Endothelial cell of umbilical vein (primary cell): Measurements from ENCODE around the gene VTA1. TPM values are rescaled to one million over a fixed set of nuclear protein-coding genes. Genes with fewer than 3 reads are reported as not detected.

ENCODE experiments used
- BruUV-seq: library from RNA; stranded (reverse); fragments of 400-500 nt; replicated peaks from 2 replicates; lab custom pipeline; 2021; lab: Mats Ljungman, UMichigan
- CTCF ChIA-PET: fragments of 300-600, 350-600 bp; sonication (Branson Sonifier 250); formaldehyde crosslinking; loops from one replicate; lab custom pipeline; 2021; ENCODE audit warnings: antibody characterized with exemption, inconsistent platforms; lab: Charles Lee
- POLR2A ChIA-PET: fragments of 300-600, 350-600 bp; sonication (Branson Sonifier 250); formaldehyde crosslinking; loops from one replicate; lab custom pipeline; 2021; ENCODE audit warnings: antibody characterized with exemption, inconsistent platforms; lab: Charles Lee
- DNase-seq: peaks from one replicate; pipeline ENCODE4 v3.0.0-alpha.2; 2011; ENCODE audit warnings: low read depth, low spot score
- FAIRE-seq: peaks from 2 replicates; lab custom pipeline; 2011; peaks lifted over from hg19 to GRCh38; lab: Jason Lieb, UNC
- H2AFZ ChIP-seq: 2 replicates; pipeline ENCODE4 v1.6.0; 2012; ENCODE audit warnings: low read depth, low read length, control low read depth, inconsistent platforms
- H3K27ac ChIP-seq: 2 replicates; pipeline ENCODE4 v1.5.1; 2011; ENCODE audit warnings: low read depth, mild to moderate bottlenecking, control low read depth, low read length, moderate library complexity; ENCODE audit not compliant: insufficient read depth
- H3K27me3 ChIP-seq, 2 experiments: 2 replicates each; pipeline versions ENCODE4 v1.6.0 to v1.6.1; 2011; ENCODE audit warnings: low read length in 2 of 2, mixed read lengths in 1 of 2; ENCODE audit not compliant: control insufficient read depth in 2 of 2, insufficient read depth in 2 of 2
- H3K36me3 ChIP-seq, 2 experiments: 2 replicates in 1 of 2; 3 replicates in 1 of 2; pipeline ENCODE4 v1.5.1; 2011; ENCODE audit warnings: low read length in 2 of 2, mild to moderate bottlenecking in 1 of 2, moderate library complexity in 1 of 2; ENCODE audit not compliant: control insufficient read depth in 2 of 2, insufficient read depth in 2 of 2; ENCODE audit errors: extremely low read depth in 1 of 2
- H3K4me1 ChIP-seq: 3 replicates; pipeline ENCODE4 v1.5.1; 2011; ENCODE audit warnings: mild to moderate bottlenecking, low read length; ENCODE audit not compliant: control insufficient read depth, insufficient read depth; ENCODE audit errors: extremely low read depth
- H3K4me2 ChIP-seq: 2 replicates; pipeline ENCODE4 v1.6.1; 2011; ENCODE audit warnings: low read length, control low read depth, mixed read lengths; ENCODE audit not compliant: insufficient read depth
- H3K4me3 ChIP-seq, 3 experiments: fragments of 200-600 bp in 1 of 3; sonication (generic), shearing (Covaris generic) in 1 of 3; replicated peaks in 1 of 3; 2 replicates each; pipeline ENCODE4 v1.5.1; 2011 to 2016; ENCODE audit warnings: control low read depth in 3 of 3, low read length in 3 of 3, mild to moderate bottlenecking in 2 of 3, inconsistent platforms in 1 of 3, low read depth in 1 of 3, moderate library complexity in 1 of 3; ENCODE audit not compliant: insufficient read depth in 1 of 3
- H3K79me2 ChIP-seq: 2 replicates; pipeline ENCODE4 v1.6.0; 2012; ENCODE audit warnings: low read length, inconsistent platforms; ENCODE audit not compliant: control insufficient read depth, insufficient read depth
- H3K9ac ChIP-seq: replicated peaks from 2 replicates; pipeline ENCODE3; 2011; ENCODE audit warnings: low read length, control low read depth; ENCODE audit not compliant: insufficient read depth; ENCODE audit errors: extremely low read depth
- H3K9me1 ChIP-seq: replicated peaks from 3 replicates; pipeline ENCODE4 v1.6.0; 2011; ENCODE audit warnings: mild to moderate bottlenecking, low read length; ENCODE audit not compliant: control insufficient read depth, insufficient read depth; ENCODE audit errors: extremely low read depth
- H3K9me3 ChIP-seq: replicated peaks from 2 replicates; pipeline ENCODE4 v1.5.1; 2012; ENCODE audit warnings: low read length, inconsistent platforms; ENCODE audit not compliant: control insufficient read depth, insufficient read depth
- H4K20me1 ChIP-seq: replicated peaks from 2 replicates; pipeline ENCODE3; 2011; ENCODE audit warnings: mild to moderate bottlenecking, low read length; ENCODE audit not compliant: control insufficient read depth, insufficient read depth; ENCODE audit errors: extremely low read depth
- EZH2 ChIP-seq: IDR thresholded peaks from 2 replicates; pipeline ENCODE4 v1.6.1; 2012; ENCODE audit warnings: borderline replicate concordance, low read depth, mild to moderate bottlenecking, moderate library complexity, low read length, inconsistent platforms; ENCODE audit not compliant: severe bottlenecking
- FOS ChIP-seq: IDR thresholded peaks from 2 replicates; pipeline ENCODE4 v1.6.1; 2011; ENCODE audit warnings: mild to moderate bottlenecking, low read length, moderate library complexity, borderline replicate concordance; ENCODE audit not compliant: insufficient read depth
- GATA2 ChIP-seq: IDR thresholded peaks from 2 replicates; pipeline ENCODE4 v1.7.0; 2011; ENCODE audit warnings: low read depth, mild to moderate bottlenecking, moderate library complexity, mixed read lengths, low read length; ENCODE audit not compliant: insufficient read length, insufficient read depth
- JUN ChIP-seq: IDR thresholded peaks from 2 replicates; pipeline ENCODE4 v1.6.1; 2011; ENCODE audit warnings: borderline replicate concordance, low read depth; ENCODE audit not compliant: insufficient read length, insufficient read depth
- MAX ChIP-seq: IDR thresholded peaks from 2 replicates; pipeline ENCODE4 v1.6.1; 2011; ENCODE audit not compliant: insufficient read depth, insufficient read length
- MYC ChIP-seq: IDR thresholded peaks from one replicate; pipeline ENCODE4 v1.6.1; 2011; ENCODE audit warnings: mild to moderate bottlenecking, low read depth, low read length
- POLR2A ChIP-seq: IDR thresholded peaks from 2 replicates; pipeline ENCODE4 v1.6.1; 2012; ENCODE audit warnings: low read depth, mild to moderate bottlenecking, control low read depth, low read length
- POLR2AphosphoS5 ChIP-seq: IDR thresholded peaks from 2 replicates; pipeline ENCODE4 v1.6.1; 2012; ENCODE audit warnings: low read depth, mild to moderate bottlenecking, control low read depth, low read length, moderate library complexity; ENCODE audit not compliant: insufficient read depth
- dilution Hi-C: fragments of 300-500 bp; cut with MboI; formaldehyde crosslinking; loops from one replicate; pipeline ENCODE4 v1.15.0; 2019; ENCODE audit warnings: low sequenced_read_pairs; ENCODE audit not compliant: extremely low pct_ligation_motif_present
- intact Hi-C: fragments of 100-400 bp; cut with micrococcal nuclease; formaldehyde crosslinking; loops from one replicate; pipeline ENCODE4 v1.10.0; 2022
- polyA plus RNA-seq, 4 experiments: library from polyadenylated mRNA; depleted of rRNA in 3 of 4; stranded (reverse) in 3 of 4; unstranded in 1 of 4; fragments of >200 nt; gene quantifications; 2 replicates each; pipeline versions ENCODE4 v1.2.1 to v1.2.3, GENCODE V29; 2011 to 2012; ENCODE audit warnings: missing spikeins in 1 of 4
- total RNA-seq: library from RNA; stranded (reverse); gene quantifications from 2 replicates; pipeline ENCODE4 v1.2.3, GENCODE V29; 2021
- TF ChIP-seq, protein P1 (sequence below), 2 donors: IDR thresholded peaks; 1 replicate in 1 of 2; 2 replicates in 1 of 2; pipeline ENCODE4 v1.5.1; 2011; ENCODE audit warnings: low read length in 2 of 2, mild to moderate bottlenecking in 2 of 2, moderate library complexity in 2 of 2, control low read depth in 1 of 2, inconsistent platforms in 1 of 2, low read depth in 1 of 2; ENCODE audit not compliant: insufficient read depth in 1 of 2; ENCODE audit errors: extremely low read depth in 1 of 2

The VTA1 gene
- total and polyA plus RNA-seq, 2 donors (not counting 3 experiments of a cell fraction or from before 2014, with no cell fraction given) = 39.0 to 40.9 TPM

GRCh38 chr6:142165227-142165626 lies 18.2 kb downstream of the VTA1 start:
- H3K36me3 ChIP-seq = peaks cover 0 to 3% of the 10 kb centered on the region in 2 experiments
- dilution Hi-C loops (no loop called here), intact Hi-C loops (no loop called here)
- no peak for FAIRE-seq
- no peak overlapping the region for H3K4me3 ChIP-seq
- H3K27ac ChIP-seq = no peak overlapping the region
- H3K79me2 ChIP-seq = peaks cover 55% of the 10 kb centered on the region
- H3K9ac ChIP-seq = no peak overlapping the region
- TF ChIP-seq FOS = no peak
- TF ChIP-seq, protein P1, sequence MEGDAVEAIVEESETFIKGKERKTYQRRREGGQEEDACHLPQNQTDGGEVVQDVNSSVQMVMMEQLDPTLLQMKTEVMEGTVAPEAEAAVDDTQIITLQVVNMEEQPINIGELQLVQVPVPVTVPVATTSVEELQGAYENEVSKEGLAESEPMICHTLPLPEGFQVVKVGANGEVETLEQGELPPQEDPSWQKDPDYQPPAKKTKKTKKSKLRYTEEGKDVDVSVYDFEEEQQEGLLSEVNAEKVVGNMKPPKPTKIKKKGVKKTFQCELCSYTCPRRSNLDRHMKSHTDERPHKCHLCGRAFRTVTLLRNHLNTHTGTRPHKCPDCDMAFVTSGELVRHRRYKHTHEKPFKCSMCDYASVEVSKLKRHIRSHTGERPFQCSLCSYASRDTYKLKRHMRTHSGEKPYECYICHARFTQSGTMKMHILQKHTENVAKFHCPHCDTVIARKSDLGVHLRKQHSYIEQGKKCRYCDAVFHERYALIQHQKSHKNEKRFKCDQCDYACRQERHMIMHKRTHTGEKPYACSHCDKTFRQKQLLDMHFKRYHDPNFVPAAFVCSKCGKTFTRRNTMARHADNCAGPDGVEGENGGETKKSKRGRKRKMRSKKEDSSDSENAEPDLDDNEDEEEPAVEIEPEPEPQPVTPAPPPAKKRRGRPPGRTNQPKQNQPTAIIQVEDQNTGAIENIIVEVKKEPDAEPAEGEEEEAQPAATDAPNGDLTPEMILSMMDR (IDR thresholded peaks at IDR 0.05; ENCODE audit: extremely low read depth in 1 of 2, insufficient read depth in 1 of 2, low read depth in 1 of 2, low read length in 2 of 2) = no peak
- no peak for TF ChIP-seq EZH2
- TF ChIP-seq MYC = no peak
- TF ChIP-seq JUN = no peak
- TF ChIP-seq POLR2AphosphoS5 = no peak
- TF ChIP-seq GATA2 = no peak
- TF ChIP-seq POLR2A = no peak
- TF ChIP-seq MAX = no peak
- no peak overlapping the region for H3K4me2 ChIP-seq
- H4K20me1 ChIP-seq = peaks cover 2% of the 10 kb centered on the region
- H3K9me3 ChIP-seq = no peaks in the 10 kb centered on the region
- no TSS peak for BruUV-seq
- peaks cover 21% of the 10 kb centered on the region for H3K4me1 ChIP-seq
- H3K27me3 ChIP-seq = no peaks in the 10 kb centered on the region
- H2AFZ ChIP-seq = no peak overlapping the region
- CTCF ChIA-PET = interaction anchor here (0.6 to 3.5 kb wide), 6 partner anchors 9 to 711 kb away, joined by 3 to 18 read pairs (median 3); no protein-coding TSS in a partner anchor
- H3K9me1 ChIP-seq = no peaks in the 10 kb centered on the region
- POLR2A ChIA-PET = no interaction called here
- no peak for DNase-seq
